ENCODE measurements around the gene USP47.

Gene USP47

DNA sequence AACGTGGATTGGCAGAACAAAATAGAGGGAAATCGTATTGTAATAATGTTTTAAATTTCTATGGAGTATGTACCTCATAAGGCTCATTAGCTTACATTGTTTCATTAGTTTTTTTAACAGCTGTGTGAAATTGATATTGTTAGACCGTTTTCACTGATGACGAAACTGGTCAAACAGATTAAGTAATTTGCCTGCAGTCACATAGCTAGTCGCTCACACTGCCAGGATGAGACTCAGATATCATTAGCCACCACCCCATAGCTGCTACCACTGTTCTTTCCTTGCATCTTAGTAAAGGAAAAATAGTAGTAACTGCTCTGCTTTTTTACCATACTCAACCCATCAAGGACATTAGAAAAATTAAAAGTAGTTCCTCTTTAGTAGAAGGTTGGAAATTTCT, 102.7 kb downstream of the USP47 start:
- no peaks in the 10 kb centered on the region for H3K4me1 ChIP-seq (ENCODE audit: control insufficient read depth, insufficient read depth, low read length)
- TF ChIP-seq ZNF670 (tag by site-specific recombination; IDR thresholded peaks at IDR 0.05; ENCODE audit: low read depth) (no peak), ZNF664 (tag by site-specific recombination; IDR thresholded peaks at IDR 0.05) (no peak), ZNF610 (tag by site-specific recombination; IDR thresholded peaks at IDR 0.05; ENCODE audit: borderline replicate concordance) (no peak), ZNF350 (tag by site-specific recombination; IDR thresholded peaks at IDR 0.05) (no peak), ZNF221 (tag by site-specific recombination; IDR thresholded peaks at IDR 0.05; ENCODE audit: borderline replicate concordance) (no peak), ZNF677 (tag by site-specific recombination; IDR thresholded peaks at IDR 0.05) (no peak), ZNF426 (tag by site-specific recombination; IDR thresholded peaks at IDR 0.05) (no peak), ZNF791 (tag by site-specific recombination; IDR thresholded peaks at IDR 0.05) (no peak), HOXC10 (CRISPR knock-in tag; IDR thresholded peaks at IDR 0.05) (no peak), ZNF175 (tag by site-specific recombination; IDR thresholded peaks at IDR 0.05) (no peak), ZNF571 (tag by site-specific recombination; IDR thresholded peaks at IDR 0.05) (no peak), SP7 (tag by site-specific recombination; IDR thresholded peaks at IDR 0.05) (no peak), ZNF133 (tag by site-specific recombination; IDR thresholded peaks at IDR 0.05) (no peak), ZSCAN23 (tag by site-specific recombination; IDR thresholded peaks at IDR 0.05) (no peak), ZNF354C (tag by site-specific recombination; IDR thresholded peaks at IDR 0.05; ENCODE audit: borderline replicate concordance, low read depth) (no peak), ZNF266 (tag by site-specific recombination; IDR thresholded peaks at IDR 0.05; ENCODE audit: low read depth) (no peak)
- TF ChIP-seq, protein P1, sequence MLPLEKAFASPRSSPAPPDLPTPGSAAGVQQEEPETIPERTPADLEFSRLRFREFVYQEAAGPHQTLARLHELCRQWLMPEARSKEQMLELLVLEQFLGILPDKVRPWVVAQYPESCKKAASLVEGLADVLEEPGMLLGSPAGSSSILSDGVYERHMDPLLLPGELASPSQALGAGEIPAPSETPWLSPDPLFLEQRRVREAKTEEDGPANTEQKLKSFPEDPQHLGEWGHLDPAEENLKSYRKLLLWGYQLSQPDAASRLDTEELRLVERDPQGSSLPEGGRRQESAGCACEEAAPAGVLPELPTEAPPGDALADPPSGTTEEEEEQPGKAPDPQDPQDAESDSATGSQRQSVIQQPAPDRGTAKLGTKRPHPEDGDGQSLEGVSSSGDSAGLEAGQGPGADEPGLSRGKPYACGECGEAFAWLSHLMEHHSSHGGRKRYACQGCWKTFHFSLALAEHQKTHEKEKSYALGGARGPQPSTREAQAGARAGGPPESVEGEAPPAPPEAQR (tag by site-specific recombination; IDR thresholded peaks at IDR 0.05), result no peak
- TF ChIP-seq, protein P2, sequence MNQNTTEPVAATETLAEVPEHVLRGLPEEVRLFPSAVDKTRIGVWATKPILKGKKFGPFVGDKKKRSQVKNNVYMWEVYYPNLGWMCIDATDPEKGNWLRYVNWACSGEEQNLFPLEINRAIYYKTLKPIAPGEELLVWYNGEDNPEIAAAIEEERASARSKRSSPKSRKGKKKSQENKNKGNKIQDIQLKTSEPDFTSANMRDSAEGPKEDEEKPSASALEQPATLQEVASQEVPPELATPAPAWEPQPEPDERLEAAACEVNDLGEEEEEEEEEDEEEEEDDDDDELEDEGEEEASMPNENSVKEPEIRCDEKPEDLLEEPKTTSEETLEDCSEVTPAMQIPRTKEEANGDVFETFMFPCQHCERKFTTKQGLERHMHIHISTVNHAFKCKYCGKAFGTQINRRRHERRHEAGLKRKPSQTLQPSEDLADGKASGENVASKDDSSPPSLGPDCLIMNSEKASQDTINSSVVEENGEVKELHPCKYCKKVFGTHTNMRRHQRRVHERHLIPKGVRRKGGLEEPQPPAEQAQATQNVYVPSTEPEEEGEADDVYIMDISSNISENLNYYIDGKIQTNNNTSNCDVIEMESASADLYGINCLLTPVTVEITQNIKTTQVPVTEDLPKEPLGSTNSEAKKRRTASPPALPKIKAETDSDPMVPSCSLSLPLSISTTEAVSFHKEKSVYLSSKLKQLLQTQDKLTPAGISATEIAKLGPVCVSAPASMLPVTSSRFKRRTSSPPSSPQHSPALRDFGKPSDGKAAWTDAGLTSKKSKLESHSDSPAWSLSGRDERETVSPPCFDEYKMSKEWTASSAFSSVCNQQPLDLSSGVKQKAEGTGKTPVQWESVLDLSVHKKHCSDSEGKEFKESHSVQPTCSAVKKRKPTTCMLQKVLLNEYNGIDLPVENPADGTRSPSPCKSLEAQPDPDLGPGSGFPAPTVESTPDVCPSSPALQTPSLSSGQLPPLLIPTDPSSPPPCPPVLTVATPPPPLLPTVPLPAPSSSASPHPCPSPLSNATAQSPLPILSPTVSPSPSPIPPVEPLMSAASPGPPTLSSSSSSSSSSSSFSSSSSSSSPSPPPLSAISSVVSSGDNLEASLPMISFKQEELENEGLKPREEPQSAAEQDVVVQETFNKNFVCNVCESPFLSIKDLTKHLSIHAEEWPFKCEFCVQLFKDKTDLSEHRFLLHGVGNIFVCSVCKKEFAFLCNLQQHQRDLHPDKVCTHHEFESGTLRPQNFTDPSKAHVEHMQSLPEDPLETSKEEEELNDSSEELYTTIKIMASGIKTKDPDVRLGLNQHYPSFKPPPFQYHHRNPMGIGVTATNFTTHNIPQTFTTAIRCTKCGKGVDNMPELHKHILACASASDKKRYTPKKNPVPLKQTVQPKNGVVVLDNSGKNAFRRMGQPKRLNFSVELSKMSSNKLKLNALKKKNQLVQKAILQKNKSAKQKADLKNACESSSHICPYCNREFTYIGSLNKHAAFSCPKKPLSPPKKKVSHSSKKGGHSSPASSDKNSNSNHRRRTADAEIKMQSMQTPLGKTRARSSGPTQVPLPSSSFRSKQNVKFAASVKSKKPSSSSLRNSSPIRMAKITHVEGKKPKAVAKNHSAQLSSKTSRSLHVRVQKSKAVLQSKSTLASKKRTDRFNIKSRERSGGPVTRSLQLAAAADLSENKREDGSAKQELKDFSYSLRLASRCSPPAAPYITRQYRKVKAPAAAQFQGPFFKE (tag by site-specific recombination; IDR thresholded peaks at IDR 0.05; ENCODE audit: borderline replicate concordance), result no peak
- TF ChIP-seq, protein P3, sequence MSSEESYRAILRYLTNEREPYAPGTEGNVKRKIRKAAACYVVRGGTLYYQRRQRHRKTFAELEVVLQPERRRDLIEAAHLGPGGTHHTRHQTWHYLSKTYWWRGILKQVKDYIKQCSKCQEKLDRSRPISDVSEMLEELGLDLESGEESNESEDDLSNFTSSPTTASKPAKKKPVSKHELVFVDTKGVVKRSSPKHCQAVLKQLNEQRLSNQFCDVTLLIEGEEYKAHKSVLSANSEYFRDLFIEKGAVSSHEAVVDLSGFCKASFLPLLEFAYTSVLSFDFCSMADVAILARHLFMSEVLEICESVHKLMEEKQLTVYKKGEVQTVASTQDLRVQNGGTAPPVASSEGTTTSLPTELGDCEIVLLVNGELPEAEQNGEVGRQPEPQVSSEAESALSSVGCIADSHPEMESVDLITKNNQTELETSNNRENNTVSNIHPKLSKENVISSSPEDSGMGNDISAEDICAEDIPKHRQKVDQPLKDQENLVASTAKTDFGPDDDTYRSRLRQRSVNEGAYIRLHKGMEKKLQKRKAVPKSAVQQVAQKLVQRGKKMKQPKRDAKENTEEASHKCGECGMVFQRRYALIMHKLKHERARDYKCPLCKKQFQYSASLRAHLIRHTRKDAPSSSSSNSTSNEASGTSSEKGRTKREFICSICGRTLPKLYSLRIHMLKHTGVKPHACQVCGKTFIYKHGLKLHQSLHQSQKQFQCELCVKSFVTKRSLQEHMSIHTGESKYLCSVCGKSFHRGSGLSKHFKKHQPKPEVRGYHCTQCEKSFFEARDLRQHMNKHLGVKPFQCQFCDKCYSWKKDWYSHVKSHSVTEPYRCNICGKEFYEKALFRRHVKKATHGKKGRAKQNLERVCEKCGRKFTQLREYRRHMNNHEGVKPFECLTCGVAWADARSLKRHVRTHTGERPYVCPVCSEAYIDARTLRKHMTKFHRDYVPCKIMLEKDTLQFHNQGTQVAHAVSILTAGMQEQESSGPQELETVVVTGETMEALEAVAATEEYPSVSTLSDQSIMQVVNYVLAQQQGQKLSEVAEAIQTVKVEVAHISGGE (tag by site-specific recombination; conservative IDR thresholded peaks at IDR 0.05; ENCODE audit: low read depth), result no peak
- TF ChIP-seq, protein P4, sequence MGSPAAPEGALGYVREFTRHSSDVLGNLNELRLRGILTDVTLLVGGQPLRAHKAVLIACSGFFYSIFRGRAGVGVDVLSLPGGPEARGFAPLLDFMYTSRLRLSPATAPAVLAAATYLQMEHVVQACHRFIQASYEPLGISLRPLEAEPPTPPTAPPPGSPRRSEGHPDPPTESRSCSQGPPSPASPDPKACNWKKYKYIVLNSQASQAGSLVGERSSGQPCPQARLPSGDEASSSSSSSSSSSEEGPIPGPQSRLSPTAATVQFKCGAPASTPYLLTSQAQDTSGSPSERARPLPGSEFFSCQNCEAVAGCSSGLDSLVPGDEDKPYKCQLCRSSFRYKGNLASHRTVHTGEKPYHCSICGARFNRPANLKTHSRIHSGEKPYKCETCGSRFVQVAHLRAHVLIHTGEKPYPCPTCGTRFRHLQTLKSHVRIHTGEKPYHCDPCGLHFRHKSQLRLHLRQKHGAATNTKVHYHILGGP (tag by site-specific recombination; IDR thresholded peaks at IDR 0.05), result no peak
- peaks cover 3 to 71% of the 10 kb centered on the region in 2 experiments; a peak in 1 of 3 replicates for H3K36me3 ChIP-seq (ENCODE audit: control insufficient read depth in 2 of 2, insufficient read depth in 1 of 2, low read length in 2 of 2)
- CTCF ChIA-PET, result interaction anchor here (0.6 to 3.9 kb wide), 5 partner anchors 13 to 169 kb away, joined by 3 to 11 read pairs (median 4); no protein-coding TSS in a partner anchor
- POLR2A ChIA-PET, result no interaction called here
- no peak overlapping the region for H3K4me3 ChIP-seq (ENCODE audit: low read depth, low read length)
- H3K9me3 ChIP-seq (ENCODE audit: control insufficient read depth, insufficient read depth, low read depth, low read length), result no peaks in the 10 kb centered on the region
- H3K27ac ChIP-seq (ENCODE audit: extremely low read depth, low read depth, low read length), result no peak overlapping the region

Data from HEK293 (cell line).